Uterus (tissue), 4 donors: Measurements from ENCODE around the gene KRT72. TPM values are rescaled to one million over a fixed set of nuclear protein-coding genes. Genes with fewer than 3 reads are reported as not detected.

Experiments used
- DNase-seq, 2 donors: peaks; one replicate each; pipeline ENCODE4 v3.0.0-alpha.2; 2019 to 2020
- H3K27ac ChIP-seq, 2 donors: fragments of 200-600 bp; sonication (generic); 1 replicate in 1 of 2; 2 replicates in 1 of 2; pipeline ENCODE4 v1.5.1; 2016 to 2018
- H3K27me3 ChIP-seq, 2 donors: fragments of 200-600 bp; sonication (generic); one replicate each; pipeline ENCODE4 v1.5.1; 2018 to 2019; ENCODE audit warnings: control low read depth in 1 of 2
- H3K36me3 ChIP-seq, 2 donors: fragments of 200-600 bp; sonication (generic); one replicate each; pipeline ENCODE4 v1.5.1; 2019; ENCODE audit warnings: control low read depth in 1 of 2
- H3K4me1 ChIP-seq, 2 donors: fragments of 200-600 bp; sonication (generic); one replicate each; pipeline ENCODE4 v1.5.1; 2018 to 2019; ENCODE audit warnings: control low read depth in 1 of 2
- H3K4me3 ChIP-seq, 2 donors: fragments of 200-600 bp; sonication (generic); 1 replicate in 1 of 2; 2 replicates in 1 of 2; pipeline ENCODE4 v1.5.1; 2018 to 2019; ENCODE audit warnings: mild to moderate bottlenecking in 1 of 2
- H3K9me3 ChIP-seq, 2 donors: fragments of 200-600 bp; sonication (generic); one replicate each; pipeline ENCODE4 v1.5.1; 2019; ENCODE audit warnings: control low read depth in 1 of 2
- CTCF ChIP-seq, 4 experiments: fragments of 200-600 bp in 2 of 4; fragments of 450-650 bp in 2 of 4; sonication (generic) in 2 of 4; IDR thresholded peaks; one replicate each; pipeline ENCODE4 v1.5.1; 2016 to 2019; ENCODE audit warnings: antibody characterized with exemption in 4 of 4, mild to moderate bottlenecking in 2 of 4, moderate library complexity in 1 of 4
- POLR2A ChIP-seq, 2 donors: fragments of 450-650 bp; IDR thresholded peaks; one replicate each; pipeline ENCODE4 v1.6.1; 2016; ENCODE audit warnings: antibody characterized with exemption in 2 of 2, mild to moderate bottlenecking in 1 of 2, moderate library complexity in 1 of 2
- intact Hi-C: fragments of 100-400 bp; cut with DNase I; formaldehyde crosslinking; loops from one replicate; pipeline ENCODE4 v1.15.1; 2023; ENCODE audit warnings: low total_unique reads
- total RNA-seq, 4 donors: library from RNA; depleted of rRNA in 3 of 4; stranded (reverse); fragments of >200 nt in 3 of 4; gene quantifications; one replicate each; pipeline versions ENCODE4 v1.1.0 to v1.2.4, GENCODE V29; 2014 to 2023
- donor health status: DM: yes; HTN: yes; CAD: no.

The KRT72 gene
- total RNA-seq, 4 donors from 2014 or later, result 0.51 TPM; not detected in 3

DNA sequence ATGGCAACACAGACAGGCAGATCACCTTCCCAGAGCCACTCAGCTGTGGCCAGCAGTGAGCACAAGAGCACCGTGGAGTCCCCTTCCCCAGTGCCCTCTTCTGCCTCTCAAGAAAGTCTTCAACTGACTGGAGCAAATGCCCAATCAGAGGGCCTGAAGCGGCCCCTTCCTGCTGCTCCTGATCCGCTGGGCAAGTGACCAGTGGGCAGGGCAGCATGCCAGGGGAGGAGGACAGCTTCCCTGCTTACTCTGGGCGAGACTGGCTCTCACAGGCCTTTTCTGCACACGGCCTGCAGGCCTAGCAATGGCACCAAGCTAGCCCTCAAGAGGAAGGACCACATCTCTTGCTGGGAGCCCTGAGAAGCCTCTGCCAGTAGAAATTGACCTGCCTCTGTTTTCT lies 49.2 kb downstream of the KRT72 start:
- no peaks in the 10 kb centered on the region for H3K9me3 ChIP-seq
- intact Hi-C loops, result no loop called here
- H3K27me3 ChIP-seq, result no peaks in the 10 kb centered on the region
- no peak for DNase-seq
- no peaks in the 10 kb centered on the region for H3K36me3 ChIP-seq
- TF ChIP-seq POLR2A (IDR thresholded peaks at IDR 0.05) (no peak), CTCF (IDR thresholded peaks at IDR 0.05) (no peak)
- H3K4me3 ChIP-seq, result no peak overlapping the region
- H3K4me1 ChIP-seq, result no peaks in the 10 kb centered on the region
- H3K27ac ChIP-seq, result no peak overlapping the region

- Histone ChIP-seq H3K27me3 (no peaks in the 10 kb centered on the region), H3K27ac (no peak overlapping the region), H3K9me3 (no peaks in the 10 kb centered on the region), H3K36me3 (no peaks in the 10 kb centered on the region), H3K4me1 (no peaks in the 10 kb centered on the region), H3K4me3 (no peak overlapping the region)
- TF ChIP-seq POLR2A (IDR thresholded peaks at IDR 0.05) (no peak), CTCF (IDR thresholded peaks at IDR 0.05) (no peak)
- DNase-seq, result no peak
- intact Hi-C loops, result no loop called here
Measured at GRCh38 chr12:52551216-52551865, 49.9 kb downstream of the KRT72 start.

DNA sequence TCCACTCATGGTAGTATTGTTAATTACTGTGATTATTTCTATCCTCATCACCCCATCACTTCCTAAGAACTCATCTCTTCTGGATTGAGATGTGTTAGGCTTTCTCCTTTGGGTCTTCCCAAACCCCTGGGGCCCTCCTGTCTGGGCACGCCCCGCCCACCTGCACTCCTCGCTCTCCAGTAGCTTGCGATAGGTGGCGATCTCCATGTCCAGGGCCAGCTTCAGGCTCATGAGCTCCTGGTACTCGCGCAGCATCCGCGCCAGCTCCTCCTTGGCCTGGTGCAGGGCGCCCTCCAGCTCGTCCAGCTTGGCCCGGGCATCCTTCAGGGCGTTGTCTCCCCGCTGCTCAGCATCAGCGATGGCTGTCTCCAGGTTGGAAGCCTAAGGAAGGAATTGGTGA lies 55.1 kb downstream of the KRT72 start:
- no peak for DNase-seq
- TF ChIP-seq CTCF (IDR thresholded peaks at IDR 0.05) (no peak), POLR2A (IDR thresholded peaks at IDR 0.05) (no peak)
- Histone ChIP-seq H3K4me1 (no peaks in the 10 kb centered on the region), H3K27ac (no peak overlapping the region), H3K4me3 (no peak overlapping the region), H3K36me3 (no peaks in the 10 kb centered on the region), H3K9me3 (no peaks in the 10 kb centered on the region), H3K27me3 (no peaks in the 10 kb centered on the region)
- intact Hi-C loops, result no loop called here

GRCh38 chr12:52543985-52544883 lies 57.0 kb downstream of the KRT72 start:
- intact Hi-C loops, result no loop called here
- no peak for DNase-seq
- Histone ChIP-seq H3K9me3 (no peaks in the 10 kb centered on the region), H3K4me3 (no peak overlapping the region), H3K27ac (no peak overlapping the region), H3K4me1 (no peaks in the 10 kb centered on the region), H3K36me3 (no peaks in the 10 kb centered on the region), H3K27me3 (no peaks in the 10 kb centered on the region)
- TF ChIP-seq CTCF (IDR thresholded peaks at IDR 0.05) (no peak), POLR2A (IDR thresholded peaks at IDR 0.05) (no peak)

DNA sequence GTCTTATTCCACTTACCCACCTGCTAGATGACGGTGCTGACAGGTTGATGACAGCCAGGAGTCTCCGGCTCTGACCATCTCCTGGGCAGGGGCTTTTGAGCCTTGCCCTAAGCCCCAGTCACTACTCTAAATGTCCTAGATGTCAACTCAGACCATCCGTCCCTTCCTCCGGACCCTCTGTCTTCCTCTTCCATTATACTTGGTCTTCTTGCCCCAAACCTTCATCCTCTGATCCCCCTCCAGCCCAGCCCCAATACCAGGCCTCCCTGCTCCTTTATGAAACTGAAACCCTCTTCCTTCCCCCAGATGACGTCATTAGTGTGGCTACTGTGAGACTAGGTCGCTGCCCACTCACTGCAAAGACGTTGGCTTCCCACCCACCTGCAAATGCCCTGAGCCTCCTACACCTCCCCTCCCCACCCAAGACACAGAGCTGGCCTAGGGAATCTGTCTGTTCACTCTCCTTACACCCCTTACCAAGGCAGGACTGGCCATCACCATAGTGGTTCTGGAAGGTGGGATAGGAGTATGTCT lies 58.4 kb downstream of the KRT72 start:
- H3K4me1 ChIP-seq, result no peaks in the 10 kb centered on the region
- no peaks in the 10 kb centered on the region for H3K9me3 ChIP-seq
- TF ChIP-seq CTCF (IDR thresholded peaks at IDR 0.05) (no peak), POLR2A (IDR thresholded peaks at IDR 0.05) (no peak)
- no peaks in the 10 kb centered on the region for H3K27me3 ChIP-seq
- H3K36me3 ChIP-seq, result no peaks in the 10 kb centered on the region
- DNase-seq, result no peak
- H3K4me3 ChIP-seq, result no peak overlapping the region
- no peak overlapping the region for H3K27ac ChIP-seq
- intact Hi-C loops, result no loop called here
